Naive thymus-derived CD4-positive, alpha-beta T cell (primary cell): ENCODE data around the gene LYZL1. TPM values are rescaled to one million over a fixed set of nuclear protein-coding genes. Genes with fewer than 3 reads are reported as not detected.

ENCODE experiments used
- ATAC-seq: fragments of 150-1000 bp; cut with Tn5 transposase; 2 replicates; pipeline ENCODE4 v1.10.0; 2021; ENCODE audit warnings: mild to moderate bottlenecking, moderate library complexity
- CTCF ChIA-PET: fragments of 350-600 bp; sonication (Branson Sonifier 250); formaldehyde crosslinking; loops from one replicate; lab custom pipeline; 2021; ENCODE audit warnings: antibody characterized with exemption; lab: Charles Lee
- POLR2A ChIA-PET: fragments of 350-600 bp; sonication (Branson Sonifier 250); formaldehyde crosslinking; loops from one replicate; lab custom pipeline; 2021; ENCODE audit warnings: antibody characterized with exemption, inconsistent platforms; lab: Charles Lee
- DNase-seq, 9 donors: peaks; one replicate each; pipeline versions ENCODE4 v3.0.0 to v3.0.0-alpha.2; 2020 to 2022; ENCODE audit warnings: mixed read lengths in 1 of 9
- H3K27ac ChIP-seq: one replicate; pipeline ENCODE4 v1.7.0; 2013; ENCODE audit warnings: mild to moderate bottlenecking, low read depth, low read length, moderate library complexity
- H3K27me3 ChIP-seq, 2 donors: one replicate each; pipeline ENCODE4 v1.7.0; 2013; ENCODE audit warnings: low read length in 2 of 2, mild to moderate bottlenecking in 2 of 2, moderate library complexity in 2 of 2; ENCODE audit not compliant: control insufficient read depth in 2 of 2, insufficient read depth in 2 of 2
- H3K36me3 ChIP-seq, 3 experiments: 1 replicate in 2 of 3; 2 replicates in 1 of 3; pipeline ENCODE4 v1.7.0; 2013; ENCODE audit warnings: low read length in 3 of 3, mild to moderate bottlenecking in 3 of 3, moderate library complexity in 1 of 3; ENCODE audit not compliant: insufficient read depth in 3 of 3, control insufficient read depth in 2 of 3
- H3K4me1 ChIP-seq, 2 donors: one replicate each; pipeline ENCODE4 v1.7.0; 2013; ENCODE audit warnings: low read length in 2 of 2, mild to moderate bottlenecking in 2 of 2, moderate library complexity in 1 of 2; ENCODE audit not compliant: control insufficient read depth in 2 of 2, insufficient read depth in 2 of 2
- H3K4me3 ChIP-seq: 2 replicates; pipeline ENCODE4 v1.7.0; 2013; ENCODE audit warnings: mild to moderate bottlenecking, low read length
- H3K9me3 ChIP-seq, 3 experiments: 1 replicate in 2 of 3; 2 replicates in 1 of 3; pipeline ENCODE4 v1.7.0; 2013; ENCODE audit warnings: low read length in 3 of 3; ENCODE audit not compliant: control insufficient read depth in 2 of 3
- H3K27ac Mint-ChIP-seq, 9 donors: one replicate each; pipeline ENCODE4 v1.8.0; 2020 to 2022; ENCODE audit warnings: mixed read lengths in 9 of 9, mild to moderate bottlenecking in 8 of 9, moderate library complexity in 5 of 9, inconsistent platforms in 2 of 9
- H3K27me3 Mint-ChIP-seq, 5 donors: one replicate each; pipeline ENCODE4 v1.8.0; 2021 to 2022; ENCODE audit warnings: mixed read lengths in 5 of 5, mild to moderate bottlenecking in 1 of 5
- H3K36me3 Mint-ChIP-seq, 5 donors: one replicate each; pipeline ENCODE4 v1.8.0; 2020 to 2022; ENCODE audit warnings: mixed read lengths in 5 of 5, mild to moderate bottlenecking in 3 of 5, inconsistent platforms in 1 of 5
- H3K4me1 Mint-ChIP-seq, 7 donors: one replicate each; pipeline ENCODE4 v1.8.0; 2020 to 2022; ENCODE audit warnings: mixed read lengths in 7 of 7, mild to moderate bottlenecking in 3 of 7, inconsistent platforms in 1 of 7
- H3K4me3 Mint-ChIP-seq, 10 donors: one replicate each; pipeline ENCODE4 v1.8.0; 2020 to 2022; ENCODE audit warnings: mild to moderate bottlenecking in 10 of 10, mixed read lengths in 10 of 10, moderate library complexity in 6 of 10, inconsistent platforms in 2 of 10
- H3K9me3 Mint-ChIP-seq, 11 donors: one replicate each; pipeline ENCODE4 v1.8.0; 2020 to 2022; ENCODE audit warnings: mixed read lengths in 11 of 11, mild to moderate bottlenecking in 4 of 11, inconsistent platforms in 1 of 11, moderate library complexity in 1 of 11
- intact Hi-C, 2 donors: fragments of 100-400 bp; cut with micrococcal nuclease; formaldehyde crosslinking; loops; one replicate each; pipeline ENCODE4 v1.15.1; 2023
- polyA plus RNA-seq, 2 donors: library from polyadenylated mRNA; unstranded; fragments of 300-500 nt; fragmentation: Illumina TruSeq; gene quantifications; one replicate each; pipeline ENCODE4 v1.2.3, GENCODE V29; 2021
- total RNA-seq, 6 experiments: library from RNA in 5 of 6; stranded (reverse) in 5 of 6; gene quantifications; 1 replicate in 5 of 6; 2 replicates in 1 of 6; pipeline ENCODE4 v1.2.3 and lab custom pipeline; 2021 to 2026

Gene LYZL1
- total and polyA plus RNA-seq, 7 experiments from 2014 or later, result not detected

DNA sequence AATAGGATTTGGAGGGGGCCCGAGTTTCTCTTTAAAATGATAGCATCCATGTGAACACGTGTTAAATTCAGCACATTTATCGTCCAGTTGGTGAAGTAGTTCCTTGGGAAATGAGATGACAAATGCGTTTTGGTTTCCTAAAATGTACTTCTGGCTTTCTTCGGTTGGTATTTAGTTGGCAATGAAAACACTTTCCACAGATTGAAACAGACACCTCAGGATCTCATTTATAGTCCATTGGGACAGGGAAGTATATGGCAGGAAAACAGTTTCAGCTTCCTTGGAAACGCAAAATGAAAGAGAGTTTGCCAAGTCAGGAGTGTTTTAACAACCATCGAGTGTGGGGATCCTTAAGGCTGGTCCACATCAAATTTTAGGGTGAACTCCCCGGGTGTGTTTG, 19.4 kb upstream of the LYZL1 start:
- Mint-ChIP-seq H3K4me1 (no peaks in the 10 kb centered on the region), H3K27ac (no peak overlapping the region), H3K36me3 (no peaks in the 10 kb centered on the region), H3K4me3 (no peak overlapping the region), H3K9me3 (peaks cover 0 to 9% (median 0%) of the 10 kb centered on the region in 11 donors), H3K27me3 (peaks cover 0 to 11% (median 4%) of the 10 kb centered on the region in 5 donors)
- CTCF ChIA-PET, result no interaction called here
- no peak for ATAC-seq
- no peaks in the 10 kb centered on the region for H3K4me1 ChIP-seq
- no peak for DNase-seq
- H3K4me3 ChIP-seq, result no peak overlapping the region
- H3K27ac ChIP-seq, result no peak overlapping the region
- H3K27me3 ChIP-seq, result no peaks in the 10 kb centered on the region
- POLR2A ChIA-PET, result no interaction called here
- intact Hi-C loops, result no loop called here
- H3K36me3 ChIP-seq, result no peaks in the 10 kb centered on the region
- H3K9me3 ChIP-seq, result no peaks in the 10 kb centered on the region

- Histone ChIP-seq H3K36me3 (no peaks in the 10 kb centered on the region), H3K4me3 (no peak overlapping the region), H3K9me3 (no peaks in the 10 kb centered on the region), H3K4me1 (no peaks in the 10 kb centered on the region), H3K27me3 (no peaks in the 10 kb centered on the region), H3K27ac (no peak overlapping the region)
- Mint-ChIP-seq H3K4me3 (no peak overlapping the region), H3K27me3 (peaks cover 0 to 7% (median 4%) of the 10 kb centered on the region in 5 donors), H3K36me3 (no peaks in the 10 kb centered on the region), H3K9me3 (peaks cover 0 to 13% (median 0%) of the 10 kb centered on the region in 11 donors), H3K27ac (no peak overlapping the region), H3K4me1 (no peaks in the 10 kb centered on the region)
- ATAC-seq, result no peak
- intact Hi-C loops, result no loop called here
- no peak for DNase-seq
- POLR2A ChIA-PET, result no interaction called here
- CTCF ChIA-PET, result interaction anchor here (0.7 kb wide), 1 partner anchor 1177 kb away, joined by 3 read pairs; no protein-coding TSS in a partner anchor
Observed at GRCh38 chr10:29270883-29271282, 18.0 kb upstream of the LYZL1 start.

DNA sequence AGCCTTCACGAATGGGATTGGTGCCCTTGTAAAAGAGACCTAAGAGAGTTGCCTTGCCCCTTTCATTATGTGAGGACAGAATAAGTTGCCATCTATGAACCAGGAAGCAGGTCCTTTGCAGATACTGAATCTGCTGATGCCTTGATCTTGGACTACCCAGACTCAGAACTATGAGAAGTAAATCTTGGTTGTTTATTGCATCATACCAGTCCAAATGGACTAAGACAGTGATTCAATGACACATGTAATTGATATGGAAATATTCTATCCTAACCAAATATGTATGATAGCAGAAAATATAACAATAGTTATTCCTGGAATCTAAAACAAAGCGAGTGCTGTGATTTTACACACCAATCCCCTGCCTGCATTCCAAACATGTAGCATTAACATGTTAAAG, 17.0 kb upstream of the LYZL1 start:
- no peak overlapping the region for H3K4me3 Mint-ChIP-seq
- intact Hi-C loops, result no loop called here
- Histone ChIP-seq H3K27me3 (no peaks in the 10 kb centered on the region), H3K27ac (no peak overlapping the region), H3K4me1 (no peaks in the 10 kb centered on the region), H3K9me3 (no peaks in the 10 kb centered on the region), H3K36me3 (no peaks in the 10 kb centered on the region), H3K4me3 (no peak overlapping the region)
- no peak overlapping the region for H3K27ac Mint-ChIP-seq
- H3K27me3 Mint-ChIP-seq, result peaks cover 0 to 7% (median 4%) of the 10 kb centered on the region in 5 donors
- H3K9me3 Mint-ChIP-seq, result peaks cover 0 to 13% (median 0%) of the 10 kb centered on the region in 11 donors
- H3K36me3 Mint-ChIP-seq, result no peaks in the 10 kb centered on the region
- CTCF ChIA-PET, result no interaction called here
- DNase-seq (no peak), ATAC-seq (no peak)
- POLR2A ChIA-PET, result no interaction called here
- H3K4me1 Mint-ChIP-seq, result no peaks in the 10 kb centered on the region

DNA sequence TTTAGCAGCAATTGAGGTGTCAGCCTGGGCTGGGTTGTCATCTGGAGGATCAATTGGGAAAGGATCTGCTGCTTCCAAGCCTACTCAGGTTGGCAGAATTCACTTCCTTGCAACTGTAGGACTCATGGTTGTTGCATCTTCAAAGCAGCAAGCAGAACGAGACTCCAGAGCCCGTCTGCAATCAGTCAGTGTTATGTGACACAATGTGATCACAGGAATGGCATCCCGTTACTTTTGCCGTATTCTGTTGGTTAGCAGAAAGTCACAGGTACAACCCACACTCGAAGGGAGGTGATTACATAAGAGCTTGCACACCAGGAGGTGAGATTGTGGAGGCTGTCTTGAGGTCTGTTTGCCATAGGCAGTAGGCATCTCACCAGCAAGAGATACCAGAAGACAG, 15.4 kb upstream of the LYZL1 start:
- intact Hi-C loops, result no loop called here
- no peaks in the 10 kb centered on the region for H3K4me1 ChIP-seq
- H3K27me3 Mint-ChIP-seq, result peaks cover 0 to 7% (median 4%) of the 10 kb centered on the region in 5 donors
- H3K9me3 Mint-ChIP-seq, result peaks cover 0 to 13% (median 0%) of the 10 kb centered on the region in 11 donors
- H3K36me3 Mint-ChIP-seq, result no peaks in the 10 kb centered on the region
- ChIA-PET CTCF (no interaction called here), POLR2A (no interaction called here)
- no peaks in the 10 kb centered on the region for H3K27me3 ChIP-seq
- no peaks in the 10 kb centered on the region for H3K9me3 ChIP-seq
- H3K27ac Mint-ChIP-seq, result no peak overlapping the region
- H3K4me3 Mint-ChIP-seq, result no peak overlapping the region
- DNase-seq (no peak), ATAC-seq (no peak)
- no peak overlapping the region for H3K4me3 ChIP-seq
- H3K4me1 Mint-ChIP-seq, result peaks cover 0 to 2% (median 0%) of the 10 kb centered on the region in 7 donors
- no peaks in the 10 kb centered on the region for H3K36me3 ChIP-seq
- no peak overlapping the region for H3K27ac ChIP-seq

DNA sequence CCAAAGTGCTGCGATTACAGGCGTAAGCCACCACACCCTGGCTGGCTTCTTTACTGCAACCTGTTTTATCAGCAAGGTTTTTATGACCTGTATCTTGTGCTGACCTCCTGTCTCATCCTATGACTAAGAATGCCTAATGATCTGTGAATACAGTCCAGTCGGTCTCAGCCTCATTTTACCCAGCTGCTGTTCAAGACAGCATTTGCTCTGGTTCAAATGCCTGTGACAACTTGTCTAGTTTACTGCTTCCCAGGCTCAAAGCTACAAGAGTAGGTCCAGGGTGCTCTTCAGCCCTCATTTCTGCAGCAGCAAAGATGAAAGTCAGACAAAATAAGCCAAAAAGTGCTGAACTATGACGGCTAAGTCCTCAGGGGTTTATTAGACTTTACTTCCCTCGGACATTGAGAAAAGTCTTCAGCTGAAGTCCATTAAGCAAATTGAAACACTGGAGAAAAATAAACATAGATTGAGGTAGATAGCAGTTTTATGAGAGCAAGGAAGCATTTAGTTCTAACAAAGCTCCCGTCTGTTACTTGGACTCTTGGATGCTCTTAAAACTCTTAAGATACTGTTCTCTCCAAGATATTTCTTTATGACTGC, 12.5 kb upstream of the LYZL1 start:
- intact Hi-C loops, result no loop called here
- DNase-seq (no peak), ATAC-seq (no peak)
- Mint-ChIP-seq H3K36me3 (no peaks in the 10 kb centered on the region), H3K4me3 (no peak overlapping the region), H3K27me3 (peaks cover 0 to 19% (median 10%) of the 10 kb centered on the region in 5 donors), H3K4me1 (peaks cover 0 to 2% (median 0%) of the 10 kb centered on the region in 7 donors), H3K27ac (no peak overlapping the region), H3K9me3 (peaks cover 0 to 4% (median 0%) of the 10 kb centered on the region in 11 donors)
- H3K9me3 ChIP-seq, result no peaks in the 10 kb centered on the region
- no peak overlapping the region for H3K27ac ChIP-seq
- no peaks in the 10 kb centered on the region for H3K4me1 ChIP-seq
- H3K36me3 ChIP-seq, result no peaks in the 10 kb centered on the region
- no peaks in the 10 kb centered on the region for H3K27me3 ChIP-seq
- CTCF ChIA-PET, result no interaction called here
- POLR2A ChIA-PET, result no interaction called here
- no peak overlapping the region for H3K4me3 ChIP-seq

- ChIA-PET CTCF (no interaction called here), POLR2A (no interaction called here)
- H3K4me3 Mint-ChIP-seq, result no peak overlapping the region
- intact Hi-C loops, result no loop called here
- peaks cover 0 to 4% (median 0%) of the 10 kb centered on the region in 11 donors for H3K9me3 Mint-ChIP-seq
- Histone ChIP-seq H3K4me3 (no peak overlapping the region), H3K27me3 (no peaks in the 10 kb centered on the region), H3K4me1 (no peaks in the 10 kb centered on the region), H3K27ac (no peak overlapping the region), H3K9me3 (no peaks in the 10 kb centered on the region), H3K36me3 (no peaks in the 10 kb centered on the region)
- H3K27me3 Mint-ChIP-seq, result peaks cover 0 to 18% (median 10%) of the 10 kb centered on the region in 5 donors
- peaks cover 0 to 2% (median 0%) of the 10 kb centered on the region in 7 donors for H3K4me1 Mint-ChIP-seq
- H3K36me3 Mint-ChIP-seq, result no peaks in the 10 kb centered on the region
- no peak for DNase-seq
- no peak overlapping the region for H3K27ac Mint-ChIP-seq
- no peak for ATAC-seq
Observed at GRCh38 chr10:29277296-29277695, 11.6 kb upstream of the LYZL1 start.
